NCI-H1417 (cell line): Measurements from ENCODE around the gene SLC2A9.

Experiments
- DNase-seq, 3 experiments: peaks; one replicate each; lab custom pipeline; 2025; lab: John Stamatoyannopoulos, UW

SLC2A9 gene

GRCh38 chr4:10019521-10020051 lies 1.7 kb downstream of the SLC2A9 start:
- no peak for DNase-seq

GRCh38 chr4:10018818-10019461 lies 2.4 kb downstream of the SLC2A9 start:
- DNase-seq: peak; percentile 88 to 96 (median 93)

GRCh38 chr4:10017037-10017893 lies 4.0 kb downstream of the SLC2A9 start:
- no peak for DNase-seq

GRCh38 chr4:10016169-10016568 lies 5.1 kb downstream of the SLC2A9 start:
- DNase-seq: no peak

GRCh38 chr4:10015140-10015753 lies 6.0 kb downstream of the SLC2A9 start:
- peak; percentile 65 to 87 (median 69) for DNase-seq

GRCh38 chr4:10013722-10014121 lies 7.6 kb downstream of the SLC2A9 start:
- peak; percentile 29 to 68 (median 56) for DNase-seq

- no peak for DNase-seq
Observed at GRCh38 chr4:10011885-10012284, 9.4 kb downstream of the SLC2A9 start.

GRCh38 chr4:10011277-10011676 lies 10.0 kb downstream of the SLC2A9 start:
- no peak for DNase-seq

- DNase-seq: no peak
Observed at GRCh38 chr4:10009861-10010500, 11.3 kb downstream of the SLC2A9 start.

GRCh38 chr4:10008609-10009005 lies 12.7 kb downstream of the SLC2A9 start:
- peak in 2 of 3 experiments; percentile 5 to 62 for DNase-seq

GRCh38 chr4:10007793-10008608 lies 13.3 kb downstream of the SLC2A9 start:
- peak in 2 of 3 experiments; percentile 17 to 62 for DNase-seq

- peak in 1 of 3 experiments; percentile 15 for DNase-seq
Observed at GRCh38 chr4:10007436-10007740, 13.9 kb downstream of the SLC2A9 start.

GRCh38 chr4:10006601-10007435 lies 14.5 kb downstream of the SLC2A9 start:
- no peak for DNase-seq

GRCh38 chr4:10006231-10006600 lies 15.1 kb downstream of the SLC2A9 start:
- peak; percentile 13 to 20 (median 15) for DNase-seq

- no peak for DNase-seq
Observed at GRCh38 chr4:10005632-10006031, 15.7 kb downstream of the SLC2A9 start.

- no peak for DNase-seq
Observed at GRCh38 chr4:10003666-10004065, 17.6 kb downstream of the SLC2A9 start.

- DNase-seq: no peak
Observed at GRCh38 chr4:10002278-10002677, 19.0 kb downstream of the SLC2A9 start.

- no peak for DNase-seq
Observed at GRCh38 chr4:10001757-10002156, 19.5 kb downstream of the SLC2A9 start.

GRCh38 chr4:9999956-10000561 lies 21.2 kb downstream of the SLC2A9 start:
- DNase-seq: no peak

- DNase-seq: no peak
Observed at GRCh38 chr4:9997886-9998285, 23.4 kb downstream of the SLC2A9 start.
